HEK293T (cell line): Measurements from ENCODE around the gene SUCNR1.
"Not testable (repeated sequence)": the region's sequence is repeated elsewhere in the genome, so short reads cannot be mapped to it uniquely, and the experiment has no call there.

Source experiments
- CTCF ChIA-PET: fragments of 350-600 bp; formaldehyde crosslinking; extraction: SDS; loops from one replicate; lab custom pipeline; 2021; ENCODE audit warnings: antibody characterized with exemption, inconsistent platforms; lab: Yijun Ruan, JAX
- POLR2A ChIA-PET: fragments of 350-600 bp; formaldehyde crosslinking; extraction: SDS; loops from one replicate; lab custom pipeline; 2020; ENCODE audit warnings: antibody characterized with exemption, inconsistent platforms; lab: Yijun Ruan, JAX
- DNase-seq: peaks from one replicate; pipeline ENCODE4 v3.0.0; 2012; ENCODE audit warnings: mixed read lengths; ENCODE audit errors: extremely low spot score
- ARNT ChIP-seq: fragments of 450-650 bp; IDR thresholded peaks from 2 replicates; pipeline ENCODE4 v1.6.1; 2017; ENCODE audit warnings: mild to moderate bottlenecking
- BHLHE40 ChIP-seq: fragments of 450-650 bp; IDR thresholded peaks from 2 replicates; pipeline ENCODE4 v1.6.1; 2016; ENCODE audit warnings: mild to moderate bottlenecking, moderate library complexity, borderline replicate concordance
- CTBP1 ChIP-seq: fragments of 450-650 bp; IDR thresholded peaks from 2 replicates; pipeline ENCODE4 v1.6.1; 2016; ENCODE audit warnings: borderline replicate concordance
- ELF4 ChIP-seq: fragments of 450-650 bp; IDR thresholded peaks from 2 replicates; pipeline ENCODE4 v1.6.1; 2017; ENCODE audit warnings: antibody characterized with exemption
- FOXA1 ChIP-seq: fragments of 450-650 bp; IDR thresholded peaks from 2 replicates; pipeline ENCODE4 v1.6.1; 2016; ENCODE audit warnings: mild to moderate bottlenecking
- FOXK2 ChIP-seq: fragments of 450-650 bp; IDR thresholded peaks from 2 replicates; pipeline ENCODE4 v1.6.1; 2016; ENCODE audit warnings: mild to moderate bottlenecking
- FOXM1 ChIP-seq: fragments of 450-650 bp; IDR thresholded peaks from 2 replicates; pipeline ENCODE4 v1.6.1; 2017; ENCODE audit warnings: mild to moderate bottlenecking, borderline replicate concordance
- HDGF ChIP-seq: fragments of 450-650 bp; IDR thresholded peaks from 2 replicates; pipeline ENCODE4 v1.6.1; 2017; ENCODE audit warnings: antibody characterized with exemption, borderline replicate concordance
- L3MBTL2 ChIP-seq: fragments of 450-650 bp; conservative IDR thresholded peaks from 2 replicates; pipeline ENCODE4 v1.6.1; 2016; ENCODE audit warnings: mild to moderate bottlenecking
- LEF1 ChIP-seq: fragments of 450-650 bp; IDR thresholded peaks from 2 replicates; pipeline ENCODE4 v1.6.1; 2017; ENCODE audit warnings: mild to moderate bottlenecking, borderline replicate concordance
- NFRKB ChIP-seq: fragments of 450-650 bp; IDR thresholded peaks from 2 replicates; pipeline ENCODE4 v1.6.1; 2016; ENCODE audit warnings: mild to moderate bottlenecking, moderate library complexity
- SP1 ChIP-seq: fragments of 450-650 bp; IDR thresholded peaks from 2 replicates; pipeline ENCODE4 v1.6.1; 2017
- SUZ12 ChIP-seq: fragments of 450-650 bp; IDR thresholded peaks from 2 replicates; pipeline ENCODE4 v1.6.1; 2016; ENCODE audit warnings: mild to moderate bottlenecking
- TARDBP ChIP-seq: fragments of 450-650 bp; IDR thresholded peaks from 2 replicates; pipeline ENCODE4 v1.6.1; 2016
- ZNF384 ChIP-seq: fragments of 450-650 bp; IDR thresholded peaks from 2 replicates; pipeline ENCODE4 v1.6.1; 2016

SUCNR1 gene

DNA sequence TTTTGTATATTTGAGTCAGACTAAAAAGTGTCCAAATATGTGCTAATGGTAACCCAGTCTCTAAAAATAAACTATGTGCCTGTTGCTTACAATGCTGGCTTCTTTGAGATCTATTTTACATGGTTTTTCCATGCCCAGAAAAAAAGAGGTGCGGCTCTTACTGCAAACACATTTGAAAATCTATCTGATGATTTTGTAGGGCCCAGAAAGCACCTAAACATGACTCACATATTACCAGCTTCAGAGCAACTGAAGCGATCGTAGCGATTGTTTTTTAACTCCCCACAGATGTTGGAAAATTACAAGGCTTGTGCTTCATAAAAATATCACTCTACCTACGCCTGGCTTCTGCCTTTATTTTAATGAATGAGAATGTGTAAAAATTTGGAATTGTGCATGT, 53.5 kb downstream of the SUCNR1 start:
- TF ChIP-seq FOXM1 (no peak), SUZ12 (no peak), ELF4 (no peak), HDGF (no peak), SP1 (no peak), L3MBTL2 (no peak), LEF1 (no peak), TARDBP (no peak), BHLHE40 (no peak), NFRKB (no peak), FOXA1 (no peak), ZNF384 (no peak), FOXK2 (no peak), ARNT (no peak)
- ChIA-PET CTCF (no interaction called here), POLR2A (no interaction called here)
- DNase-seq = no peak

DNA sequence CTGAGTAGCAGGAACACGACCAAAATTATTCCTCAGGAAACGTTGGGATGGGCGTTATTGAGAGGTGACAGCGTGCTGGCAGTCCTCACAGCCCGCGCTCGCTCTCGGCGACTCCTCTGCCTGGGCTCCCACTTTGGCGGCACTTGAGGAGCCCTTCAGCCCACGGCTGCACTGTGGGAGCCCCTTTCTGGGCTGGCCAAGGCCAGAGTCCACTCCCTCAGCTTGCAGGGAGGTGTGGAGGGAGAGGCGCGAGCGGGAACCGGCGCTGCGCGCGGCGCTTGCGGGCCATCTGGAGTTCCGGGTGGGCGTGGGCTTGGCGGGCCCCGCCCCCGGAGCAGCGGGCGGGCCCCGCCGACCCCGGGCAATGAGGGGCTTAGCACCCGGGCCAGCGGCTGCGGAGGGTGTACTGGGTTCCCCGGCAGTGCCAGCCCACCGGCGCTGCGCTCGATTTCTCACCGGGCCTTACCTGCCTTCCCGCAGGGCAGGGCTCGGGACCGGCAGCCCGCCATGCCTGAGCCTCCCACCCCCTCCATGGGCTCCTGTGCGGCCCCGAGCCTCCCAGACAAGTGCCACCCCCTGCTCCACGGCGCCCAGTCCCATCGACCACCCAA, 54.6 kb downstream of the SUCNR1 start:
- DNase-seq, CTCF ChIA-PET, POLR2A ChIA-PET: not testable (repeated sequence)

DNA sequence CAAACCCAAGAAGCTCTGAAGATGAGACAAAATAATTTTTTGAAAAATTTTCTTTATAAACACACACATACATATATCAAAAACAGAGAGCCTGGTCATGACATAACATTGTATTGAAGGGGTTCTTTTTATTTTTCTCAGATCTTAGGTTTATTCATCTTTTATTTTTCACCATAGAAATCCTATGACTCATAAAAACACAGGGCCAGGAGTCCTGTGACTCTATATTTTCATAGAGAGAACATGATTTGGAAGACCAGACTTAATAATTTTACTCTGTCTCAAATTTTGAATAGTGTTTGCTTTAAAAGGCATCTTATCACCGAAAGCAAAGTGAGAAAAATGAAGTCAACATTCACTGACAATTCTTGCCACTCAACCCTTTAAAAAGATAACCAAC, 57.7 kb downstream of the SUCNR1 start:
- DNase-seq = no peak
- TF ChIP-seq FOXK2 (no peak), NFRKB (no peak), LEF1 (no peak), CTBP1 (no peak), FOXA1 (no peak), L3MBTL2 (no peak), SP1 (no peak), FOXM1 (no peak), TARDBP (no peak), ZNF384 (no peak), ELF4 (no peak), SUZ12 (no peak), HDGF (no peak), BHLHE40 (no peak)
- POLR2A ChIA-PET = no interaction called here
- CTCF ChIA-PET = no interaction called here

DNA sequence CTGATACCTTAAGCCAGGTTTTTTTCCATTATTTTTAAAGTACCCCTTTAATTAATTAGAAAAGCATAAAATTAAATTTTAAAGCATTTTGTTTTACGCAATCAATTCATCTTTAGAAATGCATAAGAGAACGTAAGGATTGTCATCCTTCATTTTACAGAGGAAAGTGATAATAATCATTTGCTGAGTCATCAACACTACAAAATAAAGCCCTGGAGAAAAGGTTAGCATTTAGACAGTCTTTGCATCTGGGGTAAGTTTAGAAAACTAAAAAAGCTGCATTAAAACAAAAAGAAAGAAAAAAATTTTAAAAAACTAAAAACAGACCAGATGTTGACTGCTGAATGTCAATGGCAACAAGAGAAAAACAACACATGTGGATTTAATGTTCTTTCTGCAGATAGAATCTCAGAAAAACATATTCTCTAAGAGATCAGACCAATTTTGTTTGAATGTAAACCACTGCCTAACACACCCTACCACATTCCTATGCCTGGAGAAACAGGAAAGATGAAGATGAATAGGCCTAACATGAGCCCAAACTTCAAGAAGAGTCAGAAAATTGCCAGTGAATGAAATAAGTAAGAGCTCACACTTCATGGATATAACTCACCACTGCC, 59.9 kb downstream of the SUCNR1 start:
- TF ChIP-seq CTBP1 = no peak
- no peak for DNase-seq
- POLR2A ChIA-PET = no interaction called here
- CTCF ChIA-PET = no interaction called here
